OCI-LY7 (cell line): ENCODE results near the gene ARL15. TPM values are rescaled to one million over a fixed set of nuclear protein-coding genes. Genes with fewer than 3 reads are reported as not detected.

ENCODE experiments used
- BruUV-seq: library from RNA; stranded (reverse); fragments of 400-500 nt; replicated peaks from 2 replicates; lab custom pipeline; 2021; lab: Mats Ljungman, UMichigan
- CTCF ChIA-PET: fragments of 300-600 bp; sonication (Branson Sonifier 250); formaldehyde crosslinking; loops from one replicate; lab custom pipeline; 2022; ENCODE audit warnings: antibody characterized with exemption; ENCODE audit not compliant: unreplicated experiment; lab: Charles Lee
- POLR2A ChIA-PET: fragments of 300-600 bp; sonication (Branson Sonifier 250); formaldehyde crosslinking; loops from one replicate; lab custom pipeline; 2022; ENCODE audit warnings: antibody characterized with exemption; lab: Charles Lee
- DNase-seq: peaks from one replicate; pipeline ENCODE4 v3.0.0-alpha.2; 2015; ENCODE audit warnings: low spot score
- H2AFZ ChIP-seq: fragments of 200-600 bp; sonication (generic), shearing (Covaris generic); 2 replicates; pipeline ENCODE4 v1.6.1; 2014; ENCODE audit warnings: mild to moderate bottlenecking, antibody characterized with exemption, low read length, moderate library complexity
- H3K27ac ChIP-seq: fragments of 200-600 bp; sonication (generic); 2 replicates; pipeline ENCODE4 v1.5.1; 2014; ENCODE audit warnings: mixed run types, low read depth, mild to moderate bottlenecking, moderate library complexity, low read length, inconsistent platforms; ENCODE audit not compliant: poor library complexity, severe bottlenecking
- H3K36me3 ChIP-seq: fragments of 200-600 bp; sonication (generic); 2 replicates; pipeline ENCODE4 v1.6.1; 2014; ENCODE audit warnings: mild to moderate bottlenecking, antibody characterized with exemption, low read length, moderate library complexity, mixed read lengths; ENCODE audit not compliant: insufficient read depth
- H3K4me1 ChIP-seq: fragments of 200-600 bp; sonication (generic); 2 replicates; pipeline ENCODE4 v1.5.1; 2014; ENCODE audit warnings: mild to moderate bottlenecking, low read length; ENCODE audit not compliant: insufficient read depth, poor library complexity, severe bottlenecking
- H3K4me2 ChIP-seq: fragments of 200-600 bp; sonication (generic); 2 replicates; pipeline ENCODE4 v1.6.1; 2014; ENCODE audit warnings: mild to moderate bottlenecking, low read length
- H3K4me3 ChIP-seq: fragments of 200-600 bp; sonication (generic); 2 replicates; pipeline ENCODE4 v1.5.1; 2014; ENCODE audit warnings: mild to moderate bottlenecking, low read depth, low read length; ENCODE audit not compliant: poor library complexity, severe bottlenecking
- H3K79me2 ChIP-seq: fragments of 200-600 bp; sonication (generic); 2 replicates; pipeline ENCODE4 v1.6.1; 2016; ENCODE audit warnings: low read depth, mild to moderate bottlenecking, low read length, moderate library complexity, mixed read lengths; ENCODE audit not compliant: insufficient read depth
- H3K9me2 ChIP-seq: fragments of 200-600 bp; sonication (generic); 2 replicates; pipeline ENCODE4 v1.6.1; 2016; ENCODE audit warnings: mild to moderate bottlenecking, low read length, mixed read lengths; ENCODE audit not compliant: insufficient read depth
- H3K9me3 ChIP-seq: fragments of 200-600 bp; sonication (generic); 2 replicates; pipeline ENCODE4 v1.6.1; 2014; ENCODE audit warnings: mild to moderate bottlenecking, mixed run types, low read length, mixed read lengths
- H4K20me1 ChIP-seq: fragments of 200-600 bp; sonication (generic); 2 replicates; pipeline ENCODE4 v1.6.1; 2014; ENCODE audit warnings: mild to moderate bottlenecking, antibody characterized with exemption, low read length, moderate library complexity, mixed read lengths; ENCODE audit not compliant: insufficient read depth
- EZH2phosphoT487 ChIP-seq: fragments of 200-600 bp; sonication (generic); IDR thresholded peaks from 2 replicates; pipeline ENCODE4 v1.6.1; 2018; ENCODE audit warnings: low read depth, borderline replicate concordance, mild to moderate bottlenecking, mixed run types, antibody characterized with exemption, low read length, moderate library complexity, mixed read lengths
- intact Hi-C: fragments of 100-400 bp; cut with micrococcal nuclease; formaldehyde crosslinking; loops from one replicate; pipeline ENCODE4 v1.10.0; 2022; ENCODE audit not compliant: unreplicated experiment
- total RNA-seq, 2 experiments: library from RNA; depleted of rRNA in 1 of 2; stranded (reverse); fragments of >200 nt in 1 of 2; shearing (Covaris generic) in 1 of 2; gene quantifications; 2 replicates each; pipeline ENCODE4 v1.2.3, GENCODE V29; 2014 to 2022
- TF ChIP-seq, protein P1 (sequence below): fragments of 200-600 bp; sonication (generic); conservative IDR thresholded peaks from 2 replicates; pipeline ENCODE4 v1.5.1; 2014; ENCODE audit warnings: mild to moderate bottlenecking, antibody characterized with exemption, low read length, moderate library complexity, mixed read lengths

ARL15 gene
- total RNA-seq, 2 experiments from 2014 or later = 18.8 to 24.4 TPM

DNA sequence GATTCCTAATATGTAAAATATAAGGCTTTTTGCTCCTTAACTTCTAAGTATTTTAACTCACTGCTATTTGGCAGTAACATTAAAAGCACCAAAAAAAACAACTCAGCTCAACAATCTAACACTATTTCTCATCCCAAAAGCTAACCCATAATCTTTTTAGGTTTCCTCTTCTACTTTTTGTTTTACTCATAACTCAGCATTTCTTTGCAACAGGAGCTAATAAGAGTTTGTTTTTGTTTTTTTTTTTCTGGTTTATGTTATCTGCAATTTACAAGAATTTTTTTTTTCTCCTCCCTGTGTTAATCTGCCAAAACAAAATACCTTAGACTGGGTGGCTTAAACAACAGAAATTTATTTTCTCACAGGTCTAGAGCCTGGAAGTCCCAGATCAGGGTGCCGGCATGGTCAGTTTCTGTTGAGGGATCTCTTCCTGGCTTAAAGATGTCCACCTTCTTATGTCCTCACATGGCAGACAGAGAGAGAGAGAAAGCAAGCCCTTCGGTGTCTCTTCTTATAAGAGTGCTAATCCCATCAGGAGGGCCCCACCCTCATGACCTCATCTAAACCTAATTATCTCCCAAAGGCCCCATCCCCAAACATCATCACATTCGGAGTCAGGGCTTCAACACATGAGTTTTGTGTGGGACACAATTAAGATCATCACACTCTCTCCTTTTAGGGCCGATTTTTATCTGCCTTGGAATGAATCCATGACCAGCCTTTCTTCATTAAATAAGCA lies 31.2 kb downstream of the ARL15 start:
- no peak for DNase-seq

DNA sequence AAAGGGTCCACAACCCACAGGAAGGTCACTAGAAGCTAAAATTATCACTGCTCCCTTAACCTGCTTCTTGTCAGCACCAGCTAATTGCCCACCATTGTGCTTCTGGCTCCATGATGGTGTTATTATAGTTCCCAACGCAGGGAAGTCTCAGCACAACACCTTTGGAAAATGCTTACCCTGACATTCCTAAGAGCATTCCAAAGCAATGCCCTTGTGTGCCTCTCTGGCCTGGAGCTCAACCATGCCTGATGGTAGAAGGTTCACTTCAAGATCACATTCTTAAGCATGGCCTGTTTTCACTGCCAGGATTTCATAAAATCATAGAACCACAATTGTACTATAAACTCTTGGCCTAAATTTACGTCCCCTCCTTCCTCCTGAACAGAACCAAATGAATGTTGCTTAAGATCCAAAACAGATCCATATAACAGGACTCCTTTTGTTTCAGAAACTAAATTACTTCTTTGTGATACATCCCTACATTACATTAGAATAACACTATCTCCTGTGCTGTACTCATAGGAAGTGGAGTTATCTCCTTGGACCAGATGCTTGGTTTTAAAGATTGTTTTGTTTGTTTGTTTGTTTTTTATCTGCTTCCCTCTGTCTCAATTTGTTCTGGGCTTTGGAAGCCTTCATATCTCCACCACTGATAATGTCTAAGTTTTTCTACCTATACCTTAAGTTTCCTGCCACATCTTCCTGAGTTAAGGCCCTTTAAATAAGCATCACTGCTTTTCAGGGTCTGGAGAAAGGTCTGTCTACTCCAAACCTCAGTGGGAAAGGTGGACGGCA lies 32.1 kb downstream of the ARL15 start:
- intact Hi-C loops = no loop called here
- Histone ChIP-seq H3K9me3 (no peaks in the 10 kb centered on the region), H3K9me2 (no peaks in the 10 kb centered on the region), H3K27ac (no peak overlapping the region), H3K79me2 (no peaks in the 10 kb centered on the region), H2AFZ (no peak overlapping the region), H3K4me3 (no peak overlapping the region), H3K4me1 (no peaks in the 10 kb centered on the region), H3K4me2 (no peak overlapping the region), H4K20me1 (no peaks in the 10 kb centered on the region), H3K36me3 (no peaks in the 10 kb centered on the region)
- CTCF ChIA-PET = no interaction called here
- POLR2A ChIA-PET = interaction anchor here (0.6 to 1.6 kb wide), 5 partner anchors 10 to 240 kb away, joined by 3 to 4 read pairs (median 3); no protein-coding TSS in a partner anchor
- no peak for TF ChIP-seq EZH2phosphoT487
- TF ChIP-seq, protein P1, sequence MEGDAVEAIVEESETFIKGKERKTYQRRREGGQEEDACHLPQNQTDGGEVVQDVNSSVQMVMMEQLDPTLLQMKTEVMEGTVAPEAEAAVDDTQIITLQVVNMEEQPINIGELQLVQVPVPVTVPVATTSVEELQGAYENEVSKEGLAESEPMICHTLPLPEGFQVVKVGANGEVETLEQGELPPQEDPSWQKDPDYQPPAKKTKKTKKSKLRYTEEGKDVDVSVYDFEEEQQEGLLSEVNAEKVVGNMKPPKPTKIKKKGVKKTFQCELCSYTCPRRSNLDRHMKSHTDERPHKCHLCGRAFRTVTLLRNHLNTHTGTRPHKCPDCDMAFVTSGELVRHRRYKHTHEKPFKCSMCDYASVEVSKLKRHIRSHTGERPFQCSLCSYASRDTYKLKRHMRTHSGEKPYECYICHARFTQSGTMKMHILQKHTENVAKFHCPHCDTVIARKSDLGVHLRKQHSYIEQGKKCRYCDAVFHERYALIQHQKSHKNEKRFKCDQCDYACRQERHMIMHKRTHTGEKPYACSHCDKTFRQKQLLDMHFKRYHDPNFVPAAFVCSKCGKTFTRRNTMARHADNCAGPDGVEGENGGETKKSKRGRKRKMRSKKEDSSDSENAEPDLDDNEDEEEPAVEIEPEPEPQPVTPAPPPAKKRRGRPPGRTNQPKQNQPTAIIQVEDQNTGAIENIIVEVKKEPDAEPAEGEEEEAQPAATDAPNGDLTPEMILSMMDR = no peak
- no TSS peak for BruUV-seq
- no peak for DNase-seq

More for the DNA sequence above, 31.2 kb downstream of the ARL15 start:
- no TSS peak for BruUV-seq
- no peak overlapping the region for H3K4me2 ChIP-seq
- H3K9me2 ChIP-seq = no peaks in the 10 kb centered on the region
- H3K27ac ChIP-seq = no peak overlapping the region
- no peaks in the 10 kb centered on the region for H3K79me2 ChIP-seq
- H3K4me3 ChIP-seq = no peak overlapping the region
- POLR2A ChIA-PET = interaction anchor here (0.5 to 1.1 kb wide), 4 partner anchors 29 to 241 kb away, joined by 3 to 4 read pairs (median 3); no protein-coding TSS in a partner anchor
- no peaks in the 10 kb centered on the region for H3K9me3 ChIP-seq
- intact Hi-C loops = no loop called here
- H4K20me1 ChIP-seq = no peaks in the 10 kb centered on the region
- no peak for TF ChIP-seq EZH2phosphoT487
- TF ChIP-seq, protein P1 = no peak
- no peaks in the 10 kb centered on the region for H3K4me1 ChIP-seq
- no peaks in the 10 kb centered on the region for H3K36me3 ChIP-seq
- CTCF ChIA-PET = no interaction called here
- no peak overlapping the region for H2AFZ ChIP-seq
